Measurements from ENCODE around the gene TBCEL.
"Not testable (repeated sequence)": the region's sequence is repeated elsewhere in the genome, so short reads cannot be mapped to it uniquely, and the experiment has no call there.

TBCEL gene, protein sequence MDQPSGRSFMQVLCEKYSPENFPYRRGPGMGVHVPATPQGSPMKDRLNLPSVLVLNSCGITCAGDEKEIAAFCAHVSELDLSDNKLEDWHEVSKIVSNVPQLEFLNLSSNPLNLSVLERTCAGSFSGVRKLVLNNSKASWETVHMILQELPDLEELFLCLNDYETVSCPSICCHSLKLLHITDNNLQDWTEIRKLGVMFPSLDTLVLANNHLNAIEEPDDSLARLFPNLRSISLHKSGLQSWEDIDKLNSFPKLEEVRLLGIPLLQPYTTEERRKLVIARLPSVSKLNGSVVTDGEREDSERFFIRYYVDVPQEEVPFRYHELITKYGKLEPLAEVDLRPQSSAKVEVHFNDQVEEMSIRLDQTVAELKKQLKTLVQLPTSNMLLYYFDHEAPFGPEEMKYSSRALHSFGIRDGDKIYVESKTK

DNA sequence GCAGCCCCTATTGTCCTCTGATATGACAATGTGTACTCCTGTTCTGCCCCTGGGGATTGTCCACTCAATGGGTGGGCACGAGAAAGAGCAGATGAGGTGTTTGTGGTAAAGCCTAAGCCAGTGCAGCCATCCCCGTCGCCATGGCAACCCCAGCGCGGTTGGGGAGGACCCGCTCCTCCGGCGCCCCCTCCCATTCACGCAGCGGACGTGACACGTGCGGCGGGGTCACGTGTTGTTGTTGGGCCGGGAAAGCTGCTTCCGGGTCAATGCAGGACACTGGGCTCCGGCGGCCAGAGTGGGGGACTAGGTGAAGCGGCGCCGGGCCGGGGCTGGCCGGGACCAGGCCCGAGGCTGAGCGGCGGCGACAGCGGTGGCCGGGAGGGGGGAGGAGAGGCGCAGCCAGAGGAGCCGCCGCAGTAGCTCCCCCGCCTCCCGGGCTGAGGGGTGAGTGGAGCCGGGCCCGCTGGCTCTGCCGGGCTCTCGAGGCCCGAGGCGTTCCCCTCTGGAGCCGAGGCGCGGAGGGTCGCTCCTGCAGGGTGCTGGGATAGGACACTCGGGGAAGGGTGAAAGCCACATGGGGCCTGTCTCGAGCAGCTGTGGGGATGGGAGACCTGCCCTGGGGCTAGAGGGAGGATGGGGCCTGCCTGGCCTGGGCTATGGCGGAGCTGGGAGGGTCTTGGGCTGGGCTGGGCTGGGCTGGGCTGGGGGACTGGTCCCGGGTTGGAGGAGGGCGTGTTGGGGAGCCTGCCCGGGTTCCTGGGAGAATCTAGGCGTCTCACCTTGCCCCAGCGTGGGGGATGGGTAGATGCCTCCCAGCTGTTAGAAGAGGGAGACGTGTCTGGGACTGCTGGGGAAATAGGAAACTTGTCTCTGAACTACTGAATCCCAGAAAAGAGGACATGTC, at the start of gene TBCEL:
TBCEL (plus strand) TSS at position 255 of the 904 bp plus-strand sequence. CDS start 21,589 bp downstream, outside the sequence.
- peak; percentile 48 to 74 (median 68) for DNase-seq

DNA sequence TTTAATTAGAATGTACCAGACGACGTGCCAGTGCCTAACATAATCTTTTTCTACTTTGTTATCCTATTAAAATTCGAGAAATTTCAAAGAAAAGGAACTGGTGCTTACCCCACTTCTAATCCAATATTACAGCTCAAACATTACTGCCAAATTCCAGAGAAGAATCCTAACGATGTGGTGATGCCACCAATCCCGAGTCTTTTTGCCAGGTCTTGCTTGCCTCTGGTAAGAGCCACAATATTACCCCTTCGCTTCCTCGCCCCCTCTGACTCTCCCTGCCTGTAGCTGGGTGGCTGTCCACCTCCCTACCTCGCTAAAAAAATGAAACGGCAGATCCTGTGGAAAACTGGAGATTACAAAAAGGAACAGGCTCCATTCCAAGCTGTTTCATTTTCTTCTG, 49.4 kb upstream of the TBCEL start:
- no peak for DNase-seq

DNA sequence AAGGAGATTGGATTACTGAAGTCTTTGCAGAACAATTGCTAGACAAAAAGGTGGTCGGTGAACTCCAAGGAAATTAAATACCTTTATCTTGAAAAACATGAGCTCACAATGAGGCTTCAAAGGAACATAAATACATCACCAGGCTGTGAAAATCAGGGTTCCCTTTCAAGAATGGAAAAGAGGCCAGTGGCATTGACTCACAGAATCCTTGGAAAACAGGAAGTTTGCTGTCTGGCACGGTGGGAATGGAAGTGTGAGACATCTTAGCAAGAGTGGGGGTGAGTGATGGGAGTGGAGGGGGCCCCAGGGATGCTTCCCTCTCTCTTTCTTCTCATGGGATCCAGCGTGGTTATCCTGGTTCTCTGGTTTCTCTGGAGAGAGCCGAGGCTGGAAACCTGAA, 48.9 kb upstream of the TBCEL start:
- DNase-seq: no peak

DNA sequence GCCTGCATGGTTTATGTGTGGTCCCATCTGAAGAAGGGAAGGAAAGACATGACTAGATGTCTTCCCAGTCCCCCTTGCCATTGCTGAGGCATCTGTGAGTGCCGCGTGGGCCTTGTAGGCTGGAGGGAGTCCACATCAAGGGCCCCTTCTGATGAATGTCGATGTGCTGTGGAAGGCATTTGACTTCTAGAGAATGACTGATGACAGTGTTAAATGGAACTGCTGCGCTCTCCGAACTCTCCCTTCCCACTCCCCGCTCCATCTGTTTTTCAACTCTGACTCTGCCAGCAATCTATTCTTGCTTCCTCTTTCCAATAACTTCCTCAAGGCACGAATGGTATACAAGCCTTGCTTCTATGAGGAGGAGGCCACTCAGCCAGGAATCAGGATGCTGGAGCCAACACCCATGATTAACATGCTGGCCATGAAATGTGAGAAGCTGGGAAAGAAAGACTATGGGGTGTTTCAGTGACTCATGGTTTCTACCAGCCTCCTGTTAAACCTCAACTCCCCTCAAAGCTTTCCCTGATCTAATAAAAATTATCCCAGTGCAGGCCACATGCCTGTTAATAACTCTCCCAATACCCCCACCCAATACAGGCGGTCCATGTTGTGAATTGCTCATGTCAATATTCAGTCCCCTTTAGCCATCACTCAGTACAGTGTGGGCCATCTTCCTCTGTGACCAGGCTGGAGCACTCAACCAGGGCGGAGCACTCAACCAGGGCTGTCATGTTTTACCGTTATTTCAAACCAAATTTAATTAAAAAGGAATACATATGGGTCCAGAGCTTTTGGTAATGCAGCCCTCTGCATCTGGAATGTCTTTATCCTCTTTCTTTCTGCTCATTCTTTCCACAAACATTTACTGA, 46.4 kb upstream of the TBCEL start:
- no peak for DNase-seq

DNA sequence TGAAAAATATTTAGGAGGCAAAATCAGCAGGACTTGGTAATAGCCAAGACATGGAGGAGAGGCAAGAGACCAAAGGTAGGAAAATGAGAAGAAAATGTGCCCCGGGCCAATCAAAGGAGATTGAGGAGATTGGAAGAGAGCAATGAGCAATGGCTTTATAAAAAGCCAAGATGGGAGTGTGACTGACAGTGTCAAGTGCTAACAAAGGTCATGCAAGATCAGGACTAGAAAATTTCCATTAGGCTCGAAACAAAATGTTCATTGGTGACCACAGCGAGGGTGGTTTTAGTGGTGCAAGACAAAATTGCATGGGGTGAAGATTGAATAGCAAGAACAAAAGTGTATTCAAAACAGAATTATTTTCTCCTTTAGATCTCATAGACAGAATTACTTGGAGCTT, 45.2 kb upstream of the TBCEL start:
- DNase-seq: no peak

DNA sequence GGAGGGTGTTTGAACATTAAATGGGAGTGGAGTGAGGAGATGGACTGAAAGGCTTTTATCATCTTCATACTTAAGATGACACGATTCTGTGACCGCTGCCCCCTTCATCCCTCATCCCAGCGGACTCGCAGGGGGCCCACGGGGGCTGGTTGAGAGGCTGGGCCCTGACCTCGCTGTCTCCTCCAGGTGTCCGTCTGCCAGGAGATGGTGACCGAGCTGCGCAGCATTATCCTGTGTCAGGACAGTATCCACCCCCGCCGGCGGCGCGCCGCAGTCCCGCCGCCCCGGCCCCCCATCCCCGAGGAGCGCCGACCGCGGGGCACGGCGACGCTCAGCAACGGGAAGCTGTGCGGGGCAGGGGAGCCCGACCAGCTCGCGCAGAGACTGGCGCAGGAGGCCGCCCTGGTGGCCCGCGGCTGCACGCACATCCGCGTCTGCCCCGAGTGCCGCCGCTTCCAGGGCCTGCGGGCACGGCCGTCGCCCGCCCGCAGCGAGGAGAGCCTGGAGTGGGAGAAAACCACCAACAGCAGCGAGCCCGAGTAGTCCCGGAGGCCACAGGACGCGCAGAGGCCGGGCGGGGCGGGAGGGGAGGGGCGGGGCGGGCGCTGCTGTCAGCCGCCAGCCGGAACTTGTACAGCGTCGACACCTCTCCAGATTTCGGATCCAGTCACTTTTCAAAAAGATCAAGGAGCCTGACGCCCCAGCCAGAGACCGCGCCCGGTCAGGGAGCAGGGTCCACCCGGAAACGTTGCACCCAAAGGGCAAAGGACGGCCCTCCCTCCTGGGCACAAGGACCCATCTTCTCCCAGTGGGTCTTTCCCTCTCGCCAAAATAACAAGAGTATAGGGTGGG, 38.0 kb upstream of the TBCEL start:
- DNase-seq: peak in 3 of 4 experiments; percentile 7 to 28 (median 10)

DNA sequence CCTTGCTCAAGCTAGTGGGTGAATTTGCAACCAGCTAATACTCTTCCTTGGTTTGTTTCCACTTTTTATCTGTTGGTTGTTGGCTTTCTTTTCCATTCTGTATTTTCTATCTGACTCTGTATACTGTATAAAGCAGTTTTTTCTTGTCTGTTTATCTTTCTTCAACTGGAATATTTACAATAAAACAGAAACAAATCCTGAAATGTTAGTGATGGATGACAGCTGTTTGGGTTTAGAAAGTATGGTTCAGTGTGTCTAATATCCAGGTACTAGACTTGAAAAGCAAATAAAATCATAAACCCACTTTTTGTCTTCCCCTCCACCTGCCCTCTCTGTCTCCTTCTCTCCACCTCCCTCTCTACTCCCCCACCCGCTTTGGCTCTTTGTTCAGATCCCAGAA, 35.3 kb upstream of the TBCEL start:
- DNase-seq: no peak

DNA sequence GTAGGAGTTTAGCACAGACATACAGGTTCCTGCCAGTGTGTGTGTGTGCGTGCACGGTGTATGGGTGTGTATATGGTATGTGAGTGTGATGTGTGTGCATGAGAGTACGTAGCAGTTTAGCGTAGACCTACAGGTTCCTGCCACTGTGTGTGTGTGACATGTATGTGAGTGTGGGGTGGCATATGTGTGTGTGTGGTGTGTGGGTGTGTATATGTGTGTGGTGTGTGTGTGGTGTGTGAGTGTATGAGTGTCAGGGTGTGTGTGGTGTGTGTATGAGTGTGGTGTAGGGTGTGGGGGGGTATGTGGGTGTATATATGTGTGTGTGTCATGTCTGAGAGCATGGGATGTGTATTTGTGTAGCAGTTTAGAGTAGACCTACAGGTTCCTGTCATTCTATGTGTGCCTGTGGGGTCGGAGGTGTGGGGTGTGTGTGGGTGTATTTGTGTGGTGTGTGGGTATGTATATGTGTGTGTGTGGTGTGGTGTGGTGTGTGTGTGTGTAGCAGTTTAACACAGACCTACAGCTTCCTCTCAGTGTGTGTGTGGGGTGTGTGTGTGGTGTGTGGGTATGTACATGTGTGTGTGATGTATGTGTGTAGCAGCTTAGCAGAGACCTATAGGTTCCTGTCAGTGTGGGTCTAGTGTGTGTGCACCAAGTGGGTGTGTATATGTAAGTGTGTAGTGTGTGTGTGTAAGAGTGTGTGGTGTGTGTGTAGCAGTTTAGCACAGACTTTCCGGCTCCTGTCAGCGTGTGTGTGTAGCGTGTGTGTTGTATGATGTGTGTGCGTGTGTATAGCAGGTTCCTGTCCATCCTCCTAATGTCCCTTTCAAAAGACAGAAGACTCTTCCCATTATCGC, 31.8 kb upstream of the TBCEL start:
- DNase-seq: no peak

DNA sequence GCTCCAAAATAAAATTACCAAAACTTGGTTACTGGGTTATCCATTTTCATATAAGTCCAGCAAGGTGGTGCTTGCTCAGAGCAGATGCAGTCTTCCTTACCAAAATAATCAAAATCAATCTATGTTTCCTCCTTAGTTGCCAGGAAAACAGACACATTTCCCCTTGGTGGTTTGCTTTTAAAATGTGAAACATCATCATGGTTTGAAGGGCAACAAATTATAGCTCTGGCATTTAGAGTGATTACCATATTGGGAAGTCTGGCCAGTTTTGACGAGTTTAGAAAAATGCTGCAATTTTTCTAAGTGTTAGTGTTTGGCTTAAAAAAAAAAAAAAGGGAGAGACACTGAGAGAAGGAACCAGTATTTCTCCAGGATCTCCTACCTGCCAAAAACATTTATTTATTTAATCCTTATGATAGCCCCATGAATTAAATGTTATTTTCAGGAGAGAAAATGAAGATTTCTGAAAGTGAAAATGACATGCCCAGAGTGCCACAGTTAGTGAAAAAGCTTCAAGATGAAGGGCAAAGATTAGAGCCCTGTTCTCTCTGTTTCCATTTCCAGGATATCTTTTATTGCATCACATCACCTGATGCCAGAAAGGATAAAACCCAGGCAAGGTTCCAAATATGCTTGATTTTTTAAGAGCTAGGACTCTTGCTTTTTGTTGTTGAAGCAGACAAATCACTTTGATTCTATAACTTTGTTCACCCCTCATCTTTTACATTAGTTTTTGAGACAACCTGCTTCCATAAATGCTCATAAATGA, 29.6 kb upstream of the TBCEL start:
- DNase-seq: no peak

DNA sequence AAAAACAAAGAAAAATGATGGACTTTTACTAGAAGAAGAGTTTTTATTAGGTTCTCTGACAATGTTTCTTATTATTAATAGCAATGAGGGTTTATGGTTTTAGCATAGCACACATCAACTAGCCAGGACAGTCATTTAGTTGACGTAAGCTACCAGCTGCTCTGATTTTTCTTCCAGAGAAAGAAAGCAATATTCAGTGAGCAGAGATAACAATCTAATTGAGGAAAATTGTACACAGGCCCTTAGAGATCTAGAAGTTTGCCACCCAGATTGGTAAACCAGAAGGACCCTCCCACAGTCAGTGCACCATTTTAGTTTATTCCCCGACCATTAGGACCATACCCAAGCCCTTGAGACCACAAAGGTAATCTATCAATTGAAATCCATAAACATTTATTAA, 28.7 kb upstream of the TBCEL start:
- DNase-seq: no peak

DNA sequence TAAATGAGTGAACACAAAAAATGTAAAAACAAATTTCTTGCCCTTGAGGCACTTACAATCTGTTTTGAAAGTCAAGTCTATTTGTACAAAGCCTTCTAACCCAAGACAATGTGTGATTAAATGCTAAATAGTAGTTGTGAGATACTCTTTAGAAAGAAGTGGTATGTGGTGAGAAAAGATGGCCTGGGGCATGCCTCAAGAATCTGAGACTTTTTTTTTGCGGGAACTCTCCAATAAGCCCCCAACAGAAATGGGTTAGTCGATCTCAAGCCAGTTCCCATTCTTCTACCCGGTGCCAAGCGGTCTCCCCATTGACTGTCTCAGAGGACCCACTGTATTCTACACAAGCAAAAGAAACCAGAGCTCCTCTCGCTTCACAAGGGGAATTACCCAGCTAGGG, 26.9 kb upstream of the TBCEL start:
- DNase-seq: no peak

DNA sequence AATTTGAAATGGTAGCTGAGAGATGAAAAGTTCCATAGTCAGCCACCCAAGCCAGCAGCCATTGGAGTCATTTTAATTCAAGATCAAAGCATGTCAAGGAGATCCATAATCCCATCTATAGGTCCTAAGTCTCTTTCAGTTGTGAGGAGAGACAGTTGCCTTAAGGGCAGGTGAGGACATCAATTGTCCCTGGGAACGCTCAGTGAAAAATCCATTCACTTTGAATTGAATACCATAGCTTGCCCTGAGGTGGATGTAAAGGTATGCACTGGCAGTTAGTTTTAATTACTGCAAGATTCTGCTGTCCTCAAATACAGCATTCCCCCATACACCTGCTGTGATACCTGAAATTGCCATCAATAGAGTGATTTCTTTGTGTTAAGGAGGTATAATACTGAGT, 25.3 kb upstream of the TBCEL start:
- no peak for DNase-seq

DNA sequence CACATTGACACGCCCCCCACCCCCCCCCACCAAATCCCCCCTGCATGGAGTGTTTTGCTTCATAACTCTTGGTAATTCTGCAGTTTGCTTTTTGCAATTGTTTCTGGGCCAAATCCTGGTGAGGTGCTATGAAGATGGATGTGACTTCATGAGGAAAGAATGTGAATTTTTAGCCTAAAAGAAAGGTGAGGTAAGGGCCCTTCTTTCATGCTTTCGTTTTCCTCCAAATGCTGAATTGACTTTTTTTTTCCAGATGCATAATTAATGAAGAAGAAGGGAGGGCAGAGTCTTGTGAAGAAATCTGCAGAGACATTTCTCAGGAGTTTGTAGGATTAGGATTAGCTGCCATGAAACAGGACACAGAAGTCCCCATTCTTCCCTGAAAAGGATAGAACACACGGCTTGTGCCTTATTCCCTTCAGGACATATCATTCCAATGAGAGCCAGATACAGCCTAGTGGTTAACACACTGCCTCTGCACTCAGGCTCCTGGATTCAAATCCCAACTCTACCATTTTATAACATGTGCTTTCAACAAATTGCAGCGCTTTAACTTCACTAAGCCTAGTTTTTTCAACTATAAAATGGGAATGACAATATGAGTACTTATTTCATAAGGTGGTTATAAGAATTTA, 19.6 kb upstream of the TBCEL start:
- DNase-seq: no peak

DNA sequence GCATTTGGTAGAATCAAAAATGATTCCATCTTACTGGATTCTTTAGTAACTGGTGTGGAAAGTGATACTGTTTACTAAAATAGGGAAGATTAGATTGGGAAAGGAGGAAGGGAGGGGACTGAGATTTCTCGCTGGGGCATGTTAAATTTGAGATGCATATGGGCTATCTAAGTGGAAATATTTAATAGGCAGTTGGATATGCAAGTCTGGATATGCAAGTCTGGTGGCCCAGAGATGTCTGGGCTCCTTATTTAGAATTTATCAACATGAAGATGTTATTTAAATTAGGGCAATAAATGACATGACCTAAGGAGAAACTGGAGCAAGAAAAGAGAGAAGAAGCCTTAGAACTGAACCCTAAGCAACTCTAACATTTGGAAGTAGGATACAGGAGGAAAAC, 17.0 kb upstream of the TBCEL start:
- no peak for DNase-seq

DNA sequence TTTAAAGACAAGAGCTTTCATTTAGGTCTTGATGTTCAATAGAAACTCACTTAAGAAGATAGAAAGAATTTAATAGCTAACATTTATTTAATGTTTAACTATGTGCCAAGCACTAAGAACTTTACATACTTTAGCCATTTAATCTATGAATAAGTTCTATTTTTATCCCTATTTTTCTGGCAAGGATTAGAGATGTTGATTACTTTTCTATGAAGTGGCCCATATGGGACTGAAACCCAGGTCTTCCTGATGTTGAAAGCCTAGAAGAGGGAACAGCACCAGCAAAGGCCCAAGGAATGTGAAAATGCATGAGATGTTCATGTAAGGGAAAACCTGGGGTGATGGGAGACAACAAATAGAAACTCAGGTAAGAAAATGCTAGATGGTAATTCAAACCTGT, 15.4 kb upstream of the TBCEL start:
- DNase-seq: no peak

DNA sequence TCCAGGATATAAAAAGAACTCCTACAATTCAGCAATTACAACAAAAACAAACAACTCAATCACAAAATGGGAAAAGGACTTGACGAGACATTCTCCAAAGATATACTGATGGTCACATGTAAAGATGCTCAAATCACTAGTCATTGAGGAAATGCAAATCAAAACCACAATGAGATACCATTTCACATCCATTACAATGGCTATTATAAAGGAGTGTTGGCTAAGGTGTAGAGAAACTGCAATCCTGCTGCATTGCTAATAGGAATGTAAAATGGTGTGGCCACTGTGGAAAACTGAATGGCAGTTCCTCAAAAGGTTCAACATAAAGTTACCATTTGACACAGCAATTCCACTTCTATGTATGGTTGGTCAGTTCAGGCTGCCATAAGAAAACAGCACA, 11.8 kb upstream of the TBCEL start:
- DNase-seq: no peak

DNA sequence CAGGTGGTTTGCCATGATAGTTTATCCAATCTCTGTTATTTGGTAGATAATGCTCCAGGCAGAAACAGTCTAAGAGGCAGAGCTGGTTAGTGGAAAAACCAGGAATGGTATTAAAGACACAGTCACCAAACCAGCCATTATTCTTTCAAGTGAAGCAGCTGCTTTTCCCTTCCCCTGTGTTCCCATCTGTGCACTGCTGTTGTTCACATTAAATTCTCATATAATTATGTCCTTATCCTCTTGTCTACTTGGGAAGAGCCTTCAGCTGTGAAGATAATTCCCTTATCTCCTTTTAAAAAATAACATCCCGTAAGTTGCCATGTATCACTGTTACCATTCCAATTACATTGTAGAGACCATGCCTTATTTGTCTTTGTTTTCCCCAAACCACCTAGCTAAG, 5.2 kb upstream of the TBCEL start:
- DNase-seq: no peak

DNA sequence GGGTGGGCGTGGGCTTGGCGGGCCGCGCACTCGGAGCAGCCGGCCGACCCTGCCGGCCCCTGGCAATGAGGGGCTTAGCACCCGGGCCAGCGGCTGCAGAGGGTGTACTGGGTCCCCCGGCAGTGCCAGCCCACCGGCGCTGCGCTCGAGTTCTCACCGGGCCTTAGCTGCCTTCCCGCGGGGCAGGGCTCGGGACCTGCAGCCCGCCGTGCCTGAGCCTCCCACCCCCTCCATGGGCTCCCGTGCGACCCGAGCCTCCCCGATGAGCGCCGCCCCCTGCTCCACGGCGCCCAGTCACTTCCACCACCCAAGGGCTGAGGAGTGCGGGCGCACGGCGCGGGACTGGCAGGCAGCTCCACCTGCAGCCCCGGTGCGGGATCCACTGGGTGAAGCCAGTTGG, 2.2 kb upstream of the TBCEL start:
- not testable (repeated sequence) for DNase-seq

DNA sequence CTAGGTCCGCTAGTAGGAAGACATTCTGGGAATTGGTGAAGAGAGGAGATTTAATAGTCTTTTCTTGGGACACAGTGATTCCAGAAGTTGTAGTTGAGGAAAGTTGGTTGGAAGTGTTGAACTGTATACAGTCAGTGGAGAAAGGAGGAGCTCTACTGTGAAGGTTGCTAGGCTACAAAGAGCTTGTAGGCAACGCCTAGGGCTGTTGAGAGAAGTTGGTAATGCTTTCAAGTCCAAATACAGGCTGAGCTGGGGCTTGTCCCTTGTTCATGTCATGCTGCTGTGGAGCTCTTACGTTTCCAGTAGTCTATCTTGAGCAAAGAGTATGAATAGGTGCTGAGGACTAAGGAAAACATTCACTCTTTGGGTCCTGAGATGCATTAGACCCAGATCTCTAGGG, 1.1 kb downstream of the TBCEL start:
- no peak for DNase-seq

DNA sequence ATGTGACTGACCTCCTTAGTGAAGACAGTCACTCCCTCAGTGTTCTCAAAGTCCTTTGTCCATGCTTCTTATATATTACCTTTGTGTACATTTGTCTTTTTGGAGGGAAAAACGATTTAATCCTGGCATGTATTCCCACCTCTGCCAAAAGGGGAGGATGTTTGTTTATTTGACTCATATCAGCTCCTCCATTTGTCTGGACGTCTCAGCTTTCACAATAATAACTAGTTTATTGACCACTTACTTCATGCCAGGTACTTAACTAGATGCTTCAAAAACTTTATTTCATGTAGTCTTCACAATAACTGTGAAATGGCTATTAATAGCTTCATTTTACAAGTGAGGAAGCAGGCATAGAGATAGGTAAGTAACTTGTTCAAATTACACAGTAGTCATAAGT, 5.3 kb downstream of the TBCEL start:
- no peak for DNase-seq

All from activated CD4-positive, CD25-positive, alpha-beta regulatory T cell (primary cell).